HEK293 (cell line): ENCODE data around the gene CAP2.

Source experiments
- CTCF ChIA-PET: fragments of 350-600 bp; formaldehyde crosslinking; extraction: SDS; loops from one replicate; lab custom pipeline; 2021; ENCODE audit warnings: antibody characterized with exemption; lab: Yijun Ruan, JAX
- POLR2A ChIA-PET: fragments of 300-600 bp; formaldehyde crosslinking; extraction: SDS; loops from one replicate; lab custom pipeline; 2020; ENCODE audit warnings: antibody characterized with exemption, inconsistent platforms; lab: Yijun Ruan, JAX
- H3K27ac ChIP-seq: fragments of 200-500 bp; sonication (Bioruptor generic); 2 replicates; pipeline ENCODE4 v1.5.1; 2014; ENCODE audit warnings: low read depth, low read length, control low read depth, inconsistent platforms; ENCODE audit errors: extremely low read depth
- H3K36me3 ChIP-seq, 2 experiments: fragments of 200-500 bp in 1 of 2; sonication (Bioruptor generic) in 1 of 2; 1 replicate in 1 of 2; 2 replicates in 1 of 2; pipeline ENCODE4 v1.5.1; 2014 to 2017; ENCODE audit warnings: inconsistent platforms in 2 of 2, low read length in 2 of 2; ENCODE audit not compliant: control insufficient read depth in 2 of 2, insufficient read depth in 1 of 2
- H3K4me1 ChIP-seq: fragments of 200-500 bp; sonication (Bioruptor generic); 2 replicates; pipeline ENCODE4 v1.5.1; 2014; ENCODE audit warnings: mild to moderate bottlenecking, low read length, inconsistent platforms; ENCODE audit not compliant: control insufficient read depth, insufficient read depth
- H3K4me3 ChIP-seq: 2 replicates; pipeline ENCODE4 v1.5.1; 2011; ENCODE audit warnings: low read depth, mild to moderate bottlenecking, control low read depth, low read length, moderate library complexity
- H3K9me3 ChIP-seq: fragments of 200-500 bp; sonication (Bioruptor generic); 2 replicates; pipeline ENCODE4 v1.5.1; 2014; ENCODE audit warnings: low read depth, low read length, inconsistent platforms; ENCODE audit not compliant: control insufficient read depth, insufficient read depth
- BCL11A ChIP-seq: fragments of 450-650 bp; formaldehyde crosslinking; IDR thresholded peaks from 2 replicates; pipeline ENCODE4 v1.5.1; 2016; ENCODE audit warnings: low read depth, missing biosample characterization, missing genetic modification characterization
- GLI2 ChIP-seq: fragments of 450-650 bp; formaldehyde crosslinking; IDR thresholded peaks from 2 replicates; pipeline ENCODE4; 2017; ENCODE audit warnings: missing biosample characterization, missing genetic modification characterization, low read depth, borderline replicate concordance
- SP3 ChIP-seq: fragments of 450-650 bp; formaldehyde crosslinking; IDR thresholded peaks from 2 replicates; pipeline ENCODE4 v1.5.1; 2016; ENCODE audit warnings: missing biosample characterization, missing genetic modification characterization
- ZBTB8A ChIP-seq: fragments of 450-650 bp; formaldehyde crosslinking; IDR thresholded peaks from 2 replicates; pipeline ENCODE4 v1.5.1; 2016; ENCODE audit warnings: missing biosample characterization, missing genetic modification characterization
- ZNF133 ChIP-seq: fragments of 450-650 bp; formaldehyde crosslinking; IDR thresholded peaks from 2 replicates; pipeline ENCODE4 v1.5.1; 2016; ENCODE audit warnings: missing biosample characterization, missing genetic modification characterization
- ZNF140 ChIP-seq: fragments of 450-650 bp; formaldehyde crosslinking; IDR thresholded peaks from 2 replicates; pipeline ENCODE4 v1.5.1; 2016; ENCODE audit warnings: missing biosample characterization, missing genetic modification characterization
- ZNF202 ChIP-seq: fragments of 450-650 bp; formaldehyde crosslinking; IDR thresholded peaks from 2 replicates; pipeline ENCODE4 v1.5.1; 2016; ENCODE audit warnings: missing biosample characterization, missing genetic modification characterization, borderline replicate concordance
- ZNF221 ChIP-seq: fragments of 450-650 bp; formaldehyde crosslinking; IDR thresholded peaks from 2 replicates; pipeline ENCODE4 v1.5.1; 2017; ENCODE audit warnings: missing biosample characterization, missing genetic modification characterization, borderline replicate concordance
- ZNF274 ChIP-seq, 2 experiments: fragments of 200-500 bp in 1 of 2; fragments of 450-650 bp in 1 of 2; sonication (Bioruptor generic) in 1 of 2; formaldehyde crosslinking in 1 of 2; IDR thresholded peaks; 2 replicates each; pipeline versions ENCODE4 v1.5.1 to v1.6.1; 2014 to 2016; ENCODE audit warnings: borderline replicate concordance in 1 of 2, inconsistent platforms in 1 of 2, low read length in 1 of 2, missing biosample characterization in 1 of 2, missing genetic modification characterization in 1 of 2
- ZNF302 ChIP-seq: fragments of 450-650 bp; formaldehyde crosslinking; IDR thresholded peaks from 2 replicates; pipeline ENCODE4 v1.5.1; 2016; ENCODE audit warnings: missing biosample characterization, missing genetic modification characterization, low read depth
- ZNF311 ChIP-seq: fragments of 450-650 bp; formaldehyde crosslinking; IDR thresholded peaks from 2 replicates; pipeline ENCODE4 v1.5.1; 2017; ENCODE audit warnings: missing biosample characterization, missing genetic modification characterization, borderline replicate concordance
- ZNF366 ChIP-seq: fragments of 450-650 bp; formaldehyde crosslinking; conservative IDR thresholded peaks from 2 replicates; pipeline ENCODE4 v1.5.1; 2016; ENCODE audit warnings: missing biosample characterization, missing genetic modification characterization
- ZNF514 ChIP-seq: fragments of 450-650 bp; formaldehyde crosslinking; IDR thresholded peaks from 2 replicates; pipeline ENCODE4 v1.5.1; 2016; ENCODE audit warnings: missing biosample characterization, missing genetic modification characterization
- ZNF561 ChIP-seq: fragments of 450-650 bp; IDR thresholded peaks from 2 replicates; pipeline ENCODE4 v1.5.1; 2018; ENCODE audit warnings: missing biosample characterization, missing genetic modification characterization, borderline replicate concordance
- ZNF623 ChIP-seq: fragments of 450-650 bp; formaldehyde crosslinking; IDR thresholded peaks from 2 replicates; pipeline ENCODE4 v1.5.1; 2016; ENCODE audit warnings: missing biosample characterization, missing genetic modification characterization
- ZNF792 ChIP-seq: fragments of 450-650 bp; formaldehyde crosslinking; IDR thresholded peaks from 2 replicates; pipeline ENCODE4 v1.5.1; 2016; ENCODE audit warnings: missing biosample characterization, missing genetic modification characterization
- ZSCAN23 ChIP-seq: fragments of 450-650 bp; formaldehyde crosslinking; IDR thresholded peaks from 2 replicates; pipeline ENCODE4 v1.5.1; 2016; ENCODE audit warnings: missing biosample characterization, missing genetic modification characterization
- ZXDB ChIP-seq: fragments of 450-650 bp; formaldehyde crosslinking; IDR thresholded peaks from 2 replicates; pipeline ENCODE4 v1.5.1; 2016; ENCODE audit warnings: missing biosample characterization, missing genetic modification characterization
- TF ChIP-seq, protein P1 (sequence below): fragments of 450-650 bp; formaldehyde crosslinking; IDR thresholded peaks from 2 replicates; pipeline ENCODE4 v1.5.1; 2016; ENCODE audit warnings: missing biosample characterization, missing genetic modification characterization
- TF ChIP-seq, protein P2 (sequence below): fragments of 450-650 bp; formaldehyde crosslinking; IDR thresholded peaks from 2 replicates; pipeline ENCODE4 v1.5.1; 2017; ENCODE audit warnings: missing biosample characterization, missing genetic modification characterization
- TF ChIP-seq, protein P3 (sequence below): fragments of 450-650 bp; formaldehyde crosslinking; conservative IDR thresholded peaks from 2 replicates; pipeline ENCODE4 v1.5.1; 2016; ENCODE audit warnings: low read depth, missing biosample characterization, missing genetic modification characterization
- TF ChIP-seq, protein P4 (sequence below): fragments of 450-650 bp; formaldehyde crosslinking; IDR thresholded peaks from 2 replicates; pipeline ENCODE4 v1.5.1; 2017; ENCODE audit warnings: missing biosample characterization, missing genetic modification characterization

CAP2 gene

DNA sequence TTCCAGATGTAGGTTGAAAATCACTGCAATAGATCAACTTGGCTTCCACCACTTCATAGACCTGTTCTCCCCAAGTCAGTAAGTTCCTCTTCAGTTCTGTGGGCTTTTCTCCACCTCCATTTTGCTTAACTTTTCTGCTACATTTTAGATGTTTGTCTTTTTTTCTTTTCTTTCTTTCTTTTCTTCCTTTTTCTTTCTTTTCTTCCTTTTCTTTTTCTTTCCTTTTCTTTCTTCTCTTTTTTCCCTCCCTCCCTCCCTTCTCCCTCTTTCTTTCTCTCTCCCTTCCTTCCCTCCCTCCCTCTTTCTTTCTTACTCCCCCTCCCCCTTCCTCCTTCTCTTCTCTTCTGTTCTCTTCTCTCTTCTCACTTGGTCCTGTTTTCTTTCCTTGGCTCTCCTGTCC lies 199.9 kb downstream of the CAP2 start:
- ChIA-PET CTCF (interaction anchor here (1.5 kb wide), 1 partner anchor 437 kb away, joined by 3 read pairs; no protein-coding TSS in a partner anchor), POLR2A (no interaction called here)
- Histone ChIP-seq H3K4me1 (no peaks in the 10 kb centered on the region), H3K4me3 (no peak overlapping the region), H3K27ac (no peak overlapping the region), H3K9me3 (no peaks in the 10 kb centered on the region; the same call in 1 of the 2 replicates), H3K36me3 (no peaks in the 10 kb centered on the region)
- TF ChIP-seq ZNF202 (no peak), ZNF561 (no peak), ZNF302 (tag by site-specific recombination) (no peak), ZNF140 (no peak), ZNF311 (no peak), ZNF366 (tag by site-specific recombination) (peak; percentile 60), ZNF623 (no peak)

DNA sequence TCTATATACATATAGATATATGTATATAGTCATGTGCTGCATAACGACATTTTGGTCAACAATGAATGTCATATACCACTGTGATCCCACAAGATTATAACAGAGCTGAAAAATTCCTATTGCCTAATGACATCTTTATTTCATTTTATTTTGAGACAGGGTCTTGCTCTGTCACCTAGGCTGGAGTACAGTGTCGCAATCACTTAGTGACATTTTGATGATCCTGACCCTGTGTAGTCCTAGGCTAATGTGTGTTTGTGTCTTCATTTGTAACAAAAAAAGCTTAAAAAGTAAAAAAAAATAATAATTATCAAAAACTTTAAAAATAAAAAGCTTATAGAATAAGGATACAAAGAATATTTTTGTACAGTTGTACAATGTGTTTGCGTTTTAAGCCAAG lies 202.7 kb downstream of the CAP2 start:
- no peak overlapping the region for H3K27ac ChIP-seq
- H3K4me1 ChIP-seq, result no peaks in the 10 kb centered on the region
- POLR2A ChIA-PET, result no interaction called here
- no peaks in the 10 kb centered on the region for H3K9me3 ChIP-seq
- H3K36me3 ChIP-seq, result no peaks in the 10 kb centered on the region
- H3K4me3 ChIP-seq, result no peak overlapping the region
- CTCF ChIA-PET, result interaction anchor here (1.4 to 2.6 kb wide), 2 partner anchors 11 to 12 kb away, joined by 6 to 13 read pairs; no protein-coding TSS in a partner anchor
- TF ChIP-seq BCL11A (tag by site-specific recombination) (no peak), ZNF274 (IDR thresholded peaks at IDR 0.05; ENCODE audit: low read length) (no peak), ZNF274 (tag by site-specific recombination; IDR thresholded peaks at IDR 0.05; ENCODE audit: borderline replicate concordance) (no peak), GLI2 (tag by site-specific recombination) (no peak), ZNF133 (tag by site-specific recombination) (no peak), ZBTB8A (tag by site-specific recombination) (no peak), ZNF514 (tag by site-specific recombination) (no peak), ZNF792 (tag by site-specific recombination) (no peak), SP3 (no peak), ZXDB (tag by site-specific recombination) (no peak), ZSCAN23 (tag by site-specific recombination) (no peak), ZNF221 (no peak)
- TF ChIP-seq, protein P1, sequence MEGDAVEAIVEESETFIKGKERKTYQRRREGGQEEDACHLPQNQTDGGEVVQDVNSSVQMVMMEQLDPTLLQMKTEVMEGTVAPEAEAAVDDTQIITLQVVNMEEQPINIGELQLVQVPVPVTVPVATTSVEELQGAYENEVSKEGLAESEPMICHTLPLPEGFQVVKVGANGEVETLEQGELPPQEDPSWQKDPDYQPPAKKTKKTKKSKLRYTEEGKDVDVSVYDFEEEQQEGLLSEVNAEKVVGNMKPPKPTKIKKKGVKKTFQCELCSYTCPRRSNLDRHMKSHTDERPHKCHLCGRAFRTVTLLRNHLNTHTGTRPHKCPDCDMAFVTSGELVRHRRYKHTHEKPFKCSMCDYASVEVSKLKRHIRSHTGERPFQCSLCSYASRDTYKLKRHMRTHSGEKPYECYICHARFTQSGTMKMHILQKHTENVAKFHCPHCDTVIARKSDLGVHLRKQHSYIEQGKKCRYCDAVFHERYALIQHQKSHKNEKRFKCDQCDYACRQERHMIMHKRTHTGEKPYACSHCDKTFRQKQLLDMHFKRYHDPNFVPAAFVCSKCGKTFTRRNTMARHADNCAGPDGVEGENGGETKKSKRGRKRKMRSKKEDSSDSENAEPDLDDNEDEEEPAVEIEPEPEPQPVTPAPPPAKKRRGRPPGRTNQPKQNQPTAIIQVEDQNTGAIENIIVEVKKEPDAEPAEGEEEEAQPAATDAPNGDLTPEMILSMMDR, result no peak
- TF ChIP-seq, protein P2, sequence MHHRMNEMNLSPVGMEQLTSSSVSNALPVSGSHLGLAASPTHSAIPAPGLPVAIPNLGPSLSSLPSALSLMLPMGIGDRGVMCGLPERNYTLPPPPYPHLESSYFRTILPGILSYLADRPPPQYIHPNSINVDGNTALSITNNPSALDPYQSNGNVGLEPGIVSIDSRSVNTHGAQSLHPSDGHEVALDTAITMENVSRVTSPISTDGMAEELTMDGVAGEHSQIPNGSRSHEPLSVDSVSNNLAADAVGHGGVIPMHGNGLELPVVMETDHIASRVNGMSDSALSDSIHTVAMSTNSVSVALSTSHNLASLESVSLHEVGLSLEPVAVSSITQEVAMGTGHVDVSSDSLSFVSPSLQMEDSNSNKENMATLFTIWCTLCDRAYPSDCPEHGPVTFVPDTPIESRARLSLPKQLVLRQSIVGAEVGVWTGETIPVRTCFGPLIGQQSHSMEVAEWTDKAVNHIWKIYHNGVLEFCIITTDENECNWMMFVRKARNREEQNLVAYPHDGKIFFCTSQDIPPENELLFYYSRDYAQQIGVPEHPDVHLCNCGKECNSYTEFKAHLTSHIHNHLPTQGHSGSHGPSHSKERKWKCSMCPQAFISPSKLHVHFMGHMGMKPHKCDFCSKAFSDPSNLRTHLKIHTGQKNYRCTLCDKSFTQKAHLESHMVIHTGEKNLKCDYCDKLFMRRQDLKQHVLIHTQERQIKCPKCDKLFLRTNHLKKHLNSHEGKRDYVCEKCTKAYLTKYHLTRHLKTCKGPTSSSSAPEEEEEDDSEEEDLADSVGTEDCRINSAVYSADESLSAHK (tag by site-specific recombination), result no peak
- TF ChIP-seq, protein P3, sequence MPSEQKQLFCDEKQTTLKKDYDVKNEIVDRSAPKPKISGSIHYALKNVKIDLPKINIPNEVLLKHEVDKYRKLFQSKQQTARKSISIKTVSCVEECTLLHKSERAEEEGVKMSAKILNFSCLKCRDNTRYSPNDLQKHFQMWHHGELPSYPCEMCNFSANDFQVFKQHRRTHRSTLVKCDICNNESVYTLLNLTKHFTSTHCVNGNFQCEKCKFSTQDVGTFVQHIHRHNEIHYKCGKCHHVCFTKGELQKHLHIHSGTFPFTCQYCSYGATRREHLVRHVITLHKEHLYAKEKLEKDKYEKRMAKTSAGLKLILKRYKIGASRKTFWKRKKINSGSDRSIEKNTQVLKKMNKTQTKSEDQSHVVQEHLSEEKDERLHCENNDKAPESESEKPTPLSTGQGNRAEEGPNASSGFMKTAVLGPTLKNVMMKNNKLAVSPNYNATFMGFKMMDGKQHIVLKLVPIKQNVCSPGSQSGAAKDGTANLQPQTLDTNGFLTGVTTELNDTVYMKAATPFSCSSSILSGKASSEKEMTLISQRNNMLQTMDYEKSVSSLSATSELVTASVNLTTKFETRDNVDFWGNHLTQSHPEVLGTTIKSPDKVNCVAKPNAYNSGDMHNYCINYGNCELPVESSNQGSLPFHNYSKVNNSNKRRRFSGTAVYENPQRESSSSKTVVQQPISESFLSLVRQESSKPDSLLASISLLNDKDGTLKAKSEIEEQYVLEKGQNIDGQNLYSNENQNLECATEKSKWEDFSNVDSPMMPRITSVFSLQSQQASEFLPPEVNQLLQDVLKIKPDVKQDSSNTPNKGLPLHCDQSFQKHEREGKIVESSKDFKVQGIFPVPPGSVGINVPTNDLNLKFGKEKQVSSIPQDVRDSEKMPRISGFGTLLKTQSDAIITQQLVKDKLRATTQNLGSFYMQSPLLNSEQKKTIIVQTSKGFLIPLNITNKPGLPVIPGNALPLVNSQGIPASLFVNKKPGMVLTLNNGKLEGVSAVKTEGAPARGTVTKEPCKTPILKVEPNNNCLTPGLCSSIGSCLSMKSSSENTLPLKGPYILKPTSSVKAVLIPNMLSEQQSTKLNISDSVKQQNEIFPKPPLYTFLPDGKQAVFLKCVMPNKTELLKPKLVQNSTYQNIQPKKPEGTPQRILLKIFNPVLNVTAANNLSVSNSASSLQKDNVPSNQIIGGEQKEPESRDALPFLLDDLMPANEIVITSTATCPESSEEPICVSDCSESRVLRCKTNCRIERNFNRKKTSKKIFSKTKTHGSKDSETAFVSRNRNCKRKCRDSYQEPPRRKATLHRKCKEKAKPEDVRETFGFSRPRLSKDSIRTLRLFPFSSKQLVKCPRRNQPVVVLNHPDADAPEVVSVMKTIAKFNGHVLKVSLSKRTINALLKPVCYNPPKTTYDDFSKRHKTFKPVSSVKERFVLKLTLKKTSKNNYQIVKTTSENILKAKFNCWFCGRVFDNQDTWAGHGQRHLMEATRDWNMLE (tag by site-specific recombination), result no peak
- TF ChIP-seq, protein P4, sequence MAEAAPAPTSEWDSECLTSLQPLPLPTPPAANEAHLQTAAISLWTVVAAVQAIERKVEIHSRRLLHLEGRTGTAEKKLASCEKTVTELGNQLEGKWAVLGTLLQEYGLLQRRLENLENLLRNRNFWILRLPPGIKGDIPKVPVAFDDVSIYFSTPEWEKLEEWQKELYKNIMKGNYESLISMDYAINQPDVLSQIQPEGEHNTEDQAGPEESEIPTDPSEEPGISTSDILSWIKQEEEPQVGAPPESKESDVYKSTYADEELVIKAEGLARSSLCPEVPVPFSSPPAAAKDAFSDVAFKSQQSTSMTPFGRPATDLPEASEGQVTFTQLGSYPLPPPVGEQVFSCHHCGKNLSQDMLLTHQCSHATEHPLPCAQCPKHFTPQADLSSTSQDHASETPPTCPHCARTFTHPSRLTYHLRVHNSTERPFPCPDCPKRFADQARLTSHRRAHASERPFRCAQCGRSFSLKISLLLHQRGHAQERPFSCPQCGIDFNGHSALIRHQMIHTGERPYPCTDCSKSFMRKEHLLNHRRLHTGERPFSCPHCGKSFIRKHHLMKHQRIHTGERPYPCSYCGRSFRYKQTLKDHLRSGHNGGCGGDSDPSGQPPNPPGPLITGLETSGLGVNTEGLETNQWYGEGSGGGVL (tag by site-specific recombination), result no peak
